PC-3 (cell line): ENCODE measurements around the gene SPEN.

Experiments
- CTCF ChIP-seq: fragments of 300-600 bp; sonication (generic); conservative IDR thresholded peaks from 2 replicates; pipeline ENCODE4 v1.5.1; 2017; ENCODE audit warnings: antibody characterized with exemption, low read depth, mild to moderate bottlenecking, low read length
- EZH2phosphoT487 ChIP-seq: fragments of 300-600 bp; sonication (generic); IDR thresholded peaks from 2 replicates; pipeline ENCODE4 v1.6.1; 2018; ENCODE audit warnings: mild to moderate bottlenecking, antibody characterized with exemption, low read length, borderline replicate concordance

- TF ChIP-seq CTCF (no peak), EZH2phosphoT487 (no peak)
Observed at GRCh38 chr1:15808955-15809354, 38.6 kb upstream of the SPEN start.
